Measurements from ENCODE around the gene C2CD2L.

DNA sequence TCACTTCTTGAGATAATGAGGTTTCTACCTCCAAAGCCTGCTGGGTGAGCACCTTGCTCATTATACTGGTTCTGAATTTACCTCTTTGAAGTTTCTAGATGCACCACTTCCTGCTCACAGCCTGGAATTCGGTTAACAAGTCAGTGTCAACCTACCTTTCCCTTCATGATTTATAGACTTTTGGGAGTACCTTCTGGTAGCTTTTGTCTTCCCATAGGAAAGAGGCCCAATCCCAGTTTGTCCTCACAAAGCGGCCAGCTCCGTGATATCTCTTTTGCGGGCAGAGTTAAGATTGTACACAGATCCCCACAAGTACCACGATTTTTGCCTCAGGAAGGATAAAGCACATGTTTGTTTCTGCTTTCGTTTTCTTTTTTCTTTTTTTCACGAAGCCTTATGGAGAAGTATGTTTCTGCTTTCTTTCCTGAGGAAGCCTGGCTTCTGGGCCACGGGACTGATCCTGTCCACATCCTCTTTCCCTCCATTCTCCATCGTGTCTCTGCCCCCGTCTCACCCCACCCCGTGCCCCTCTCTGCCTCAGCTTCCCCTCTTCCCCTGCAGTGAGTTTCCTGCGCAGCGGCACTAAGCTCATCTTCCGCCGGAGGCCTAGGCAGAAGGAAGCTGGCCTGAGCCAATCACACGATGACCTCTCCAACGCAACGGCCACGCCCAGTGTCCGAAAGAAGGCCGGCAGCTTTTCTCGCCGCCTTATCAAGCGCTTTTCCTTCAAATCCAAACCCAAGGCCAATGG, 8.5 kb downstream of the C2CD2L start:
- TF ChIP-seq L3MBTL2 (conservative IDR thresholded peaks at IDR 0.05) (no peak), BHLHE40 (IDR thresholded peaks at IDR 0.05; ENCODE audit: borderline replicate concordance) (no peak), FOXA1 (IDR thresholded peaks at IDR 0.05) (no peak), ARNT (IDR thresholded peaks at IDR 0.05) (no peak), PKNOX1 (IDR thresholded peaks at IDR 0.05) (no peak), LEF1 (IDR thresholded peaks at IDR 0.05; ENCODE audit: borderline replicate concordance) (no peak), SP1 (IDR thresholded peaks at IDR 0.05) (no peak), ELF4 (IDR thresholded peaks at IDR 0.05) (no peak)
